ENCODE data around the gene CSH1.
"Not testable (repeated sequence)": the region's sequence is repeated elsewhere in the genome, so short reads cannot be mapped to it uniquely, and the experiment has no call there.

CSH1 gene

GRCh38 chr17:63896524-63897354 lies at the start of gene CSH1:
Gene CSH1 (minus strand): TSS chr17:63896574. CDS start chr17:63896511, 63 bp downstream.
- not testable (repeated sequence) for DNase-seq (ENCODE audit: low read depth)

- DNase-seq (ENCODE audit: low read depth) = no peak
Observed at GRCh38 chr17:63945784-63946439, 49.5 kb upstream of the CSH1 start.

GRCh38 chr17:63944736-63945499 lies 48.5 kb upstream of the CSH1 start:
- DNase-seq (ENCODE audit: low read depth) = no peak

GRCh38 chr17:63943745-63944144 lies 47.4 kb upstream of the CSH1 start:
- no peak for DNase-seq (ENCODE audit: low read depth)

GRCh38 chr17:63942309-63942985 lies 46.1 kb upstream of the CSH1 start:
- DNase-seq (ENCODE audit: low read depth) = no peak

GRCh38 chr17:63941751-63942150 lies 45.4 kb upstream of the CSH1 start:
- no peak for DNase-seq (ENCODE audit: low read depth)

GRCh38 chr17:63941162-63941561 lies 44.8 kb upstream of the CSH1 start:
- DNase-seq (ENCODE audit: low read depth) = no peak

GRCh38 chr17:63940584-63940983 lies 44.2 kb upstream of the CSH1 start:
- no peak for DNase-seq (ENCODE audit: low read depth)

- DNase-seq (ENCODE audit: low read depth) = no peak
Observed at GRCh38 chr17:63939884-63940283, 43.5 kb upstream of the CSH1 start.

GRCh38 chr17:63939401-63939800 lies 43.0 kb upstream of the CSH1 start:
- DNase-seq (ENCODE audit: low read depth) = no peak

- DNase-seq (ENCODE audit: low read depth) = no peak
Observed at GRCh38 chr17:63937920-63938319, 41.5 kb upstream of the CSH1 start.

- DNase-seq (ENCODE audit: low read depth) = no peak
Observed at GRCh38 chr17:63937319-63937718, 40.9 kb upstream of the CSH1 start.

- no peak for DNase-seq (ENCODE audit: low read depth)
Observed at GRCh38 chr17:63934183-63935112, 38.1 kb upstream of the CSH1 start.

- DNase-seq (ENCODE audit: low read depth) = no peak
Observed at GRCh38 chr17:63933598-63933997, 37.2 kb upstream of the CSH1 start.

GRCh38 chr17:63932721-63933120 lies 36.3 kb upstream of the CSH1 start:
- DNase-seq (ENCODE audit: low read depth) = no peak

- DNase-seq (ENCODE audit: low read depth) = no peak
Observed at GRCh38 chr17:63931981-63932561, 35.7 kb upstream of the CSH1 start, which contains the start of gene CD79B. Gene CD79B (minus strand): TSS chr17:63932331. CDS start chr17:63932261, 70 bp downstream.

- peak; percentile 46 for DNase-seq (ENCODE audit: low read depth)
Observed at GRCh38 chr17:63930951-63931575, 34.7 kb upstream of the CSH1 start.

GRCh38 chr17:63929860-63930766 lies 33.7 kb upstream of the CSH1 start:
- no peak for DNase-seq (ENCODE audit: low read depth)
